Activated T-cell treated with anti-CD3 and anti-CD28 coated beads, Interleukin-2, amount 50 U/mL, for 24 hours (primary cell): ENCODE measurements around the gene YIPF3.

Experiments used
- DNase-seq: peaks from one replicate; pipeline ENCODE4 v3.0.0-alpha.2; 2020
- H3K27ac Mint-ChIP-seq: 2 replicates; pipeline ENCODE4 v1.8.0; 2020; ENCODE audit warnings: mild to moderate bottlenecking, mixed read lengths
- H3K27me3 Mint-ChIP-seq: 2 replicates; pipeline ENCODE4 v1.8.0; 2020; ENCODE audit warnings: mixed read lengths
- H3K36me3 Mint-ChIP-seq: 2 replicates; pipeline ENCODE4 v1.8.0; 2020; ENCODE audit warnings: low read depth, mixed read lengths
- H3K4me1 Mint-ChIP-seq: 2 replicates; pipeline ENCODE4 v1.8.0; 2020; ENCODE audit warnings: low read depth, mixed read lengths
- H3K4me3 Mint-ChIP-seq: 2 replicates; pipeline ENCODE4 v1.8.0; 2020; ENCODE audit warnings: mild to moderate bottlenecking, moderate library complexity, mixed read lengths
- H3K9me3 Mint-ChIP-seq: 2 replicates; pipeline ENCODE4 v1.8.0; 2020; ENCODE audit warnings: mixed read lengths

YIPF3 gene

DNA sequence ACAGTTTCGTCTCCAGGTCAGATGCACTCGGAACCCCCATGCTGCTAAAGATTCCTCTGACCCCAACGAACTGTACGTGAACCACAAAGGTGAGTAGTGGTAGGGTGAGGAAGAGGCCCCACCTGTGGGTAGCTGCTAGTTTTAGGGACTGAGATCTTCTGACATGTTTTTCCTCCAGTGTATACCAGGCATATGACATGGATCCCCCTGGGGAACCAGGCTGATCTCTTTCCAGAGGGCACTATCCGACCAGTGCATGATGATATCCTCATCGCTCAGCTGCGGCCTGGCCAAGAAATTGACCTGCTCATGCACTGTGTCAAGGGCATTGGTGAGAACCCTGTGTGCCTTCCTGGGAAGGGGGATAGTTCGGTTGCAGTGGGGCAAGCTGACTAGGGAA lies 3.4 kb upstream of the YIPF3 start:
- Mint-ChIP-seq H3K27ac (peak overlapping the region; percentile 82), H3K4me1 (peaks cover 15% of the 10 kb centered on the region), H3K36me3 (peaks cover 9% of the 10 kb centered on the region), H3K4me3 (no peak overlapping the region), H3K27me3 (no peaks in the 10 kb centered on the region), H3K9me3 (no peaks in the 10 kb centered on the region)
- no peak for DNase-seq

GRCh38 chr6:43517505-43518357 lies 1.0 kb upstream of the YIPF3 start:
- Mint-ChIP-seq H3K27ac (no peak overlapping the region), H3K4me3 (no peak overlapping the region), H3K27me3 (no peaks in the 10 kb centered on the region), H3K4me1 (peaks cover 29% of the 10 kb centered on the region), H3K9me3 (no peaks in the 10 kb centered on the region), H3K36me3 (peaks cover 29% of the 10 kb centered on the region)
- DNase-seq = no peak

DNA sequence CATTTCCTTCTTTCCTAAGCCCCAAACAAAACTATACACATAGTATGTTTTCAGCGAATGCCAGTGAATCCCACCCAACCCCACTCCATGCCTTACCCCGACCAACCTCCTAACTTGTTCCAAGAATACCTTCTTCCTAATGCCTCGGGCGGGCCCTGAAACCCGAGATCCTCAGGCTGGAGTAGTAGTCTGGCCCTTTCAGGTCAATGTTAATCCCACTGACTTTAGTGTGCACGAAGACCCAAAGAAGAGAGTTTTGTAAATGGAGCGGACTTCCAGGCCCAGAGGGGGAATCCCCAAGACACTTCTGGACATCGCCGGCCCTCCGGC lies 394 bp downstream of the YIPF3 start:
- H3K27me3 Mint-ChIP-seq = no peaks in the 10 kb centered on the region
- peaks cover 31% of the 10 kb centered on the region for H3K4me1 Mint-ChIP-seq
- no peak overlapping the region for H3K27ac Mint-ChIP-seq
- H3K4me3 Mint-ChIP-seq = no peak overlapping the region
- DNase-seq = no peak
- no peaks in the 10 kb centered on the region for H3K9me3 Mint-ChIP-seq
- H3K36me3 Mint-ChIP-seq = peaks cover 43% of the 10 kb centered on the region

- Mint-ChIP-seq H3K9me3 (no peaks in the 10 kb centered on the region), H3K27ac (no peak overlapping the region), H3K4me3 (no peak overlapping the region), H3K36me3 (peaks cover 47% of the 10 kb centered on the region), H3K27me3 (no peaks in the 10 kb centered on the region), H3K4me1 (peaks cover 31% of the 10 kb centered on the region)
- DNase-seq = no peak
Observed at GRCh38 chr6:43515808-43516207, 918 bp downstream of the YIPF3 start.

- no peak for DNase-seq
- H3K27ac Mint-ChIP-seq = no peak overlapping the region
- H3K36me3 Mint-ChIP-seq = peaks cover 48% of the 10 kb centered on the region
- H3K27me3 Mint-ChIP-seq = peaks cover 20% of the 10 kb centered on the region
- H3K9me3 Mint-ChIP-seq = no peaks in the 10 kb centered on the region
- H3K4me1 Mint-ChIP-seq = peaks cover 42% of the 10 kb centered on the region
- no peak overlapping the region for H3K4me3 Mint-ChIP-seq
Observed at GRCh38 chr6:43511824-43512415, 4.8 kb downstream of the YIPF3 start.

DNA sequence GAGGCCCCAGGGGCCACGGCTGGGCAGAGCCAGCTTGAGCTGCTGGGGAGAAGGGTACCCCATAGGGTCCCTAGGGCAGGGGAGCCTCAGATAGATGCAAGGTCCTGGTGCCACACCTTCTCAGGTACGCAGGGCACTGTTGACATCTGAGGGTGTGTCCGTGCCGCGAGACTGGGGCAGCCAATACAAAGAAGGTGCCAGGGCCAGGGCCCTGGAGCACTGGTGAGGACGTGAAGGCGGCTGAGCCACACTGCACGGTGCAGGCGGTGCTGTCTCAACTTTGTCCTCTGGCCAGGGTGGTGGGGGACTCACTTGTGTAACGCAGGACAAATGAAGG lies 5.9 kb downstream of the YIPF3 start:
- no peaks in the 10 kb centered on the region for H3K9me3 Mint-ChIP-seq
- peak overlapping the region; percentile 70 for H3K4me3 Mint-ChIP-seq
- H3K36me3 Mint-ChIP-seq = peaks cover 54% of the 10 kb centered on the region
- peaks cover 20% of the 10 kb centered on the region for H3K27me3 Mint-ChIP-seq
- H3K4me1 Mint-ChIP-seq = peaks cover 44% of the 10 kb centered on the region
- DNase-seq = no peak
- H3K27ac Mint-ChIP-seq = no peak overlapping the region

DNA sequence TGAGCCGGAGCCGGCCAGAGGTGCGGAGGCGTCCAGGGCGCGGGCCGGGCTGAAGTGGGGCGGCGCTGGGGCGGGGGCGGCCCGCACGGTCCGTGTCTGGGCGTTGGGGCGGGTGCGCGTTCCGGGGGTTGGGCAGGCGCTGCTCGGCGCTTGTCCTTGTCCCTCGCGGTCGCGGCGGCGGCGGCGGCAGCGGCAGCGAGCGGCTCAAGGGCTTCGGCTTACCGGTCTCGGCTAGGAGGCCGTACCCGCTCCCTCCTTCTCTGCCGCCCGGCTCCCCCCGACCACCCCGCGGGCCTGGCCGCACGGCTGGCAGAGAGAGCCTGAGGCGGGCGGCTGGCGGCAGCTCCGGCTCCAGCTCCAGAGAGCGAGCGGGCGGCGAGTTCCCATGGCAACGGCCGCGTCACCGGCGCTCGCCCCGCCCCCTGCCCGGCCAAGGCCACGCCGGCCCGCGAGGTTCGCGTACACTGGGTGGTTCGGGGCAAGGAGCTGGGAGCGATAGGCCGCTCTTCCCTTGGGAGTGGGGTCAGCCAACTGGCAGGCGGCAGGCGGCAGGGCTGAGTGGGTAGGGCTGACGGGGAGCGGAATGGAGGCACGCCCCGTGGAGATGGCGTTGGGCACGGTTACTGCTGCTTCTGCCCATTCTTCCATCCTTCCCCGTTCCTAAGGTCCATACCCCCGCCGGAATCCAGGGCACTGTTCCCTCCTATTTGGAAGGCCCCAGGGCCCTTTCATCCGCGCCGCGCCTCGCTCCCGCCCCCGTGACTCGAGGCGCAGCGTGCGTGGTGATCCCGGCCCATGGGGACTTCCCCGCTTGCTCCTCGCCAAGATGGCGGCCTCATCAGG lies 6.5 kb downstream of the YIPF3 start, which contains the start of gene LRRC73:
Gene LRRC73, minus strand, starts transcription at position 363 of the 843 bp plus-strand sequence. CDS start 561 bp downstream, outside the sequence.
- Mint-ChIP-seq H3K4me1 (peaks cover 38% of the 10 kb centered on the region), H3K9me3 (no peaks in the 10 kb centered on the region), H3K27me3 (peaks cover 20% of the 10 kb centered on the region), H3K36me3 (peaks cover 54% of the 10 kb centered on the region), H3K27ac (peak within 1 kb of the TSS; percentile 66), H3K4me3 (peak within 1 kb of the TSS; percentile 70)
- DNase-seq = peak; percentile 88

- peak overlapping the region; percentile 66 for H3K27ac Mint-ChIP-seq
- DNase-seq = peak; percentile 39
Observed at GRCh38 chr6:43509142-43509983, 7.4 kb downstream of the YIPF3 start.

GRCh38 chr6:43508481-43509141 lies 8.1 kb downstream of the YIPF3 start:
- peaks cover 56% of the 10 kb centered on the region for H3K36me3 Mint-ChIP-seq
- H3K4me1 Mint-ChIP-seq = peaks cover 28% of the 10 kb centered on the region
- H3K27me3 Mint-ChIP-seq = peaks cover 20% of the 10 kb centered on the region
- DNase-seq = no peak
- H3K4me3 Mint-ChIP-seq = peak overlapping the region; percentile 54
- no peak overlapping the region for H3K27ac Mint-ChIP-seq
- no peaks in the 10 kb centered on the region for H3K9me3 Mint-ChIP-seq

More at GRCh38 chr6:43509142-43509983, 7.4 kb downstream of the YIPF3 start:
- no peaks in the 10 kb centered on the region for H3K9me3 Mint-ChIP-seq
- peaks cover 55% of the 10 kb centered on the region for H3K36me3 Mint-ChIP-seq
- H3K4me1 Mint-ChIP-seq = peaks cover 31% of the 10 kb centered on the region
- H3K4me3 Mint-ChIP-seq = peak overlapping the region; percentile 70
- peaks cover 20% of the 10 kb centered on the region for H3K27me3 Mint-ChIP-seq

DNA sequence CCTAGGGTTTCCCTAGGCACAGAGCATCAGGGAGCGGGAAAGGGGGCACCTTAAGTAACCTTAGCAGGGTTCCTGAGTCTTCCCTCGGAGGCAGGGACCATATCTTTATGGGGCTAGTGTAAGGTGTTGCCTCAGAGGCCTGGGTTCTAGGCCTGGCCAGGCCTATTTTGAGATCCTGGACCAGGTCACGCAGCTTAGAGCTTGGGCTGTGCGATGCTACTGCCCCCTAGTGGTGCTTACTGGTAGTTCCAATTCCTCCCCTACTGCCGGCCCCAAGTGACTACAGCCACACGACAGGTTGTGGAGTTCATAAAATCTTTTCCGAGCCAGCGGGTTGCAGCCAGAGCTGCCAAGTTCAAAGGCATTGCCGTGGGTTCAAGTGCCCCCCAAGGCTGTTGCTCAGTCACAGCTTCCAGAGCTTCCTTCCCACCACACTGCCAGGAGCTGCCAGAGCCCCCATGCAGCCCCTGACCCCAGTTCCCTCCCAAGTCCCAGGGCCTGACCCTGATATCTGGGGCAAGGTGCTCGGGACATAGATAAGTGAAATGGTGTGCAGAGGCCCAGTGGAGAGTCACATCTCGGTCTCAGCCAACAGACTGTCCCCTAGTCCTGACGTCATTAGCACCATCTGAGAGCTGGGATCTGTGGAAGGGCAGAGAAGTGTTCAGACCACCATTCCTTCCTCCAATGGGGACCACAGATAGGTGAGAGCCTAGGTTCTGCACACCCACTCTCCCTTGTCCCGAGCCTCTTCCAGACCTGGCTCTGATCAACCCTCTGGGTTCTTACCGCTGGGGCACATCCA lies 9.9 kb downstream of the YIPF3 start:
- Mint-ChIP-seq H3K36me3 (peaks cover 56% of the 10 kb centered on the region), H3K4me3 (no peak overlapping the region), H3K4me1 (peaks cover 23% of the 10 kb centered on the region), H3K9me3 (no peaks in the 10 kb centered on the region), H3K27me3 (peaks cover 20% of the 10 kb centered on the region), H3K27ac (no peak overlapping the region)
- DNase-seq = peak; percentile 83

GRCh38 chr6:43506171-43506570 lies 10.6 kb downstream of the YIPF3 start:
- H3K9me3 Mint-ChIP-seq = no peaks in the 10 kb centered on the region
- no peak overlapping the region for H3K4me3 Mint-ChIP-seq
- H3K27me3 Mint-ChIP-seq = peaks cover 20% of the 10 kb centered on the region
- H3K27ac Mint-ChIP-seq = peak overlapping the region; percentile 22
- peaks cover 21% of the 10 kb centered on the region for H3K4me1 Mint-ChIP-seq
- no peak for DNase-seq
- peaks cover 56% of the 10 kb centered on the region for H3K36me3 Mint-ChIP-seq

GRCh38 chr6:43505718-43506117 lies 11.0 kb downstream of the YIPF3 start:
- peaks cover 57% of the 10 kb centered on the region for H3K36me3 Mint-ChIP-seq
- H3K27ac Mint-ChIP-seq = no peak overlapping the region
- H3K9me3 Mint-ChIP-seq = no peaks in the 10 kb centered on the region
- H3K4me3 Mint-ChIP-seq = no peak overlapping the region
- no peak for DNase-seq
- H3K4me1 Mint-ChIP-seq = peaks cover 19% of the 10 kb centered on the region
- H3K27me3 Mint-ChIP-seq = peaks cover 20% of the 10 kb centered on the region
